ENCODE results near the gene C1orf35. TPM values are rescaled to one million over a fixed set of nuclear protein-coding genes. Genes with fewer than 3 reads are reported as not detected.
A peak's percentile ranks its signal among the peaks of the same experiment; 100 is the strongest.

Gene C1orf35
- total RNA-seq, 6 donors from 2014 or later, result 12.8 to 34.6 (median 17.8) TPM

DNA sequence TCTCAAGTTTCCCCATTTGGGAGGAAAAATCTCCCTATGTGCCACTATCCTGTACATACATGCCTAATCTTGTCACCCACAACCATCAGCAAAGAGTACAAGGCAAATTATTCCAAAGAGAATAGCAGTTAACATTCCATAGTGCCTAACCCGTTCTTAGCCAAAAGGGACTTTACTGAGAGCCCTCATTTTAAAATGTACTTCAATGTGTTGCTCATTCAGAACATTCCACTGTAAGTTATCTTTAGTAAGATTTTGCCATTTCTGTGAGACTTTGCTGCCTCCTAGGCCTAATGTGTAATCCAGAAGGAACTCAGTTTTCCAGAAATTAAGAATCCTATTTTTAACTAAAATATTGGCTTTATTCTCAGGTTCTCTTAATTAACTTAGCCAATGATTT lies 17.2 kb upstream of the C1orf35 start:
- TF ChIP-seq POLR2A (IDR thresholded peaks at IDR 0.05) (no peak), POLR2AphosphoS5 (IDR thresholded peaks at IDR 0.05) (no peak), CTCF (IDR thresholded peaks at IDR 0.05) (no peak), EP300 (IDR thresholded peaks at IDR 0.05) (no peak)
- Histone ChIP-seq H3K36me3 (no peaks in the 10 kb centered on the region), H3K4me3 (no peak overlapping the region), H3K4me1 (no peaks in the 10 kb centered on the region), H3K27ac (no peak overlapping the region), H3K9me3 (no peaks in the 10 kb centered on the region), H3K27me3 (no peaks in the 10 kb centered on the region)
- WGBS, 2 donors, result 60 to 65% methylated on average over 1 of the region's 1 CpG
- ATAC-seq (ENCODE audit: low FRiP score in 2 of 2), result no peak
- DNase-seq, result no peak

- Histone ChIP-seq H3K27ac (no peak overlapping the region), H3K27me3 (no peaks in the 10 kb centered on the region), H3K4me1 (no peaks in the 10 kb centered on the region), H3K36me3 (no peaks in the 10 kb centered on the region), H3K9me3 (no peaks in the 10 kb centered on the region), H3K4me3 (no peak overlapping the region)
- DNase-seq, result no peak
- no peak for ATAC-seq (ENCODE audit: low FRiP score in 2 of 2)
- 89% methylated on average over 2 of the region's 2 CpGs for WGBS, 2 donors
- TF ChIP-seq POLR2AphosphoS5 (IDR thresholded peaks at IDR 0.05) (no peak), CTCF (IDR thresholded peaks at IDR 0.05) (no peak), POLR2A (IDR thresholded peaks at IDR 0.05) (no peak), EP300 (IDR thresholded peaks at IDR 0.05) (no peak)
Measured at GRCh38 chr1:228118040-228118439, 14.9 kb upstream of the C1orf35 start.

DNA sequence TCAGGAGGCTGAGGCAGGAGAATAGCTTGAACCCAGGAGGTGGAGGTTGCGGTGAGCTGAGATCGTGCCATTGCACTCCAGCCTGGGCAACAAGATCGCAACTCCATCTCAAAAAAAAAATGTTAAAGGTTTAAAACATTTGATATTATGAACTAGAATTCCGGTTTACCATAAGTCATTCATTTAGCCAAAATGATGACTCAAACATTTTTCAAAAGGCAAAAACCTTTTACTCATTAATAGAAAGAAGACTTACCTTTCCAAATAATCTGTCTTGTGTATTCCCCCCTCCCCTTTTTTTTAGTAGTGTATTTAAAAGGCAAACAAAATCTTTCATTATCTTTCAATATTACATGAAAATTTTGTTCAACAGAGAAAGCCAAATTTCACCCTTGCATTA lies 14.2 kb upstream of the C1orf35 start:
- H3K27me3 ChIP-seq, result no peaks in the 10 kb centered on the region
- H3K9me3 ChIP-seq, result no peaks in the 10 kb centered on the region
- no peaks in the 10 kb centered on the region for H3K4me1 ChIP-seq
- ATAC-seq (ENCODE audit: low FRiP score in 2 of 2) (no peak), DNase-seq (no peak)
- no peak overlapping the region for H3K27ac ChIP-seq
- H3K4me3 ChIP-seq, result no peak overlapping the region
- TF ChIP-seq EP300 (IDR thresholded peaks at IDR 0.05), result no peak
- TF ChIP-seq POLR2AphosphoS5 (IDR thresholded peaks at IDR 0.05), result no peak
- no peak for TF ChIP-seq POLR2A (IDR thresholded peaks at IDR 0.05)
- no peak for TF ChIP-seq CTCF (IDR thresholded peaks at IDR 0.05)
- WGBS, 2 donors, result 96 to 97% methylated on average over 4 of the region's 4 CpGs
- no peaks in the 10 kb centered on the region for H3K36me3 ChIP-seq

GRCh38 chr1:228114827-228115226 lies 11.7 kb upstream of the C1orf35 start:
- TF ChIP-seq POLR2AphosphoS5 (IDR thresholded peaks at IDR 0.05) (no peak), EP300 (IDR thresholded peaks at IDR 0.05) (peak in 1 of 4 donors; percentile 43), CTCF (IDR thresholded peaks at IDR 0.05) (no peak), POLR2A (IDR thresholded peaks at IDR 0.05) (no peak)
- Histone ChIP-seq H3K36me3 (no peaks in the 10 kb centered on the region), H3K4me3 (no peak overlapping the region), H3K4me1 (peaks cover 7 to 8% (median 8%) of the 10 kb centered on the region in 4 donors), H3K27me3 (no peaks in the 10 kb centered on the region), H3K9me3 (no peaks in the 10 kb centered on the region), H3K27ac (no peak overlapping the region)
- DNase-seq (no peak), ATAC-seq (ENCODE audit: low FRiP score in 2 of 2) (no peak)
- WGBS, 2 donors, result 61 to 72% methylated on average over 3 of the region's 3 CpGs

DNA sequence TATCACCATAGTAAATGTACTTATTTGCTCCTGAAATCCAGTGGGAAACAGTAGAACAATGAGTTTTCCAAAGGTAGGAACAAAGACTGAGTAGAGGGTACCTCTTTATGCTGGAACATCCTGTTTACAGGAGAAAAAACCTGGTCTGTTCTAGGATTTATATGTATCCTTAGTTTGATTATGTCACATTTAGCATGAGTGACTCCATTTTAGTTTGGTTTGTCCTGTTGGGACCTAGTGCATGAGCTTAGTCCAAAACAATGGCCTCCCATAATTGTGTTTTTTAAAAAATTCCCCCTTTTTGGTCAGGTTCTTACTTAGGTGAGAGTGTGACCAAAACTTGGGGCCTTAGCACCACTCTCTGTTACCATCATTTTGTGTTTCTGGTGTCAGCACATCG lies 9.5 kb upstream of the C1orf35 start:
- no peaks in the 10 kb centered on the region for H3K27me3 ChIP-seq
- H3K9me3 ChIP-seq, result no peaks in the 10 kb centered on the region
- peaks cover 18 to 24% (median 19%) of the 10 kb centered on the region in 4 donors for H3K4me1 ChIP-seq
- H3K36me3 ChIP-seq, result peaks cover 0 to 3% (median 2%) of the 10 kb centered on the region in 4 donors
- H3K4me3 ChIP-seq, result no peak overlapping the region
- WGBS, 2 donors, result 78 to 94% methylated on average over 1 of the region's 1 CpG
- TF ChIP-seq CTCF (IDR thresholded peaks at IDR 0.05), result no peak
- no peak for TF ChIP-seq EP300 (IDR thresholded peaks at IDR 0.05)
- no peak for TF ChIP-seq POLR2AphosphoS5 (IDR thresholded peaks at IDR 0.05)
- no peak for TF ChIP-seq POLR2A (IDR thresholded peaks at IDR 0.05)
- H3K27ac ChIP-seq, result no peak overlapping the region
- DNase-seq, result no peak
- no peak for ATAC-seq (ENCODE audit: low FRiP score in 2 of 2)
